ENCODE results near the gene PKP3. TPM values are rescaled to one million over a fixed set of nuclear protein-coding genes. Genes with fewer than 3 reads are reported as not detected.

PKP3 gene
- total and polyA plus RNA-seq, 8 donors = 26.3 to 356 (median 80.8) TPM

- H3K27me3 ChIP-seq = peaks cover 0 to 30% (median 10%) of the 10 kb centered on the region in 3 donors
- TF ChIP-seq EP300 (IDR thresholded peaks at IDR 0.05) = no peak
- no peak for TF ChIP-seq POLR2AphosphoS5 (IDR thresholded peaks at IDR 0.05)
- TF ChIP-seq CTCF (IDR thresholded peaks at IDR 0.05) = no peak
- TF ChIP-seq POLR2A (IDR thresholded peaks at IDR 0.05) = no peak
- WGBS, 5 donors = 77 to 91% (median 83%) methylated on average over 15 to 23 of the region's 23 CpGs
- no peaks in the 10 kb centered on the region for H3K36me3 ChIP-seq
- H3K4me3 ChIP-seq = no peak overlapping the region
- no peak for DNase-seq
- H3K27ac ChIP-seq = no peak overlapping the region
- H3K4me1 ChIP-seq = peaks cover 0 to 8% (median 3%) of the 10 kb centered on the region in 4 donors
- H3K9me3 ChIP-seq = no peaks in the 10 kb centered on the region
- intact Hi-C loops (cut with DNase I; ENCODE audit: low total_unique reads) = no loop called here
These were observed 20.1 kb upstream of the PKP3 start for GRCh38 chr11:373716-374551.

- peaks cover 0 to 2% (median 0%) of the 10 kb centered on the region in 4 donors for H3K4me1 ChIP-seq
- no peaks in the 10 kb centered on the region for H3K36me3 ChIP-seq
- intact Hi-C loops (cut with DNase I; ENCODE audit: low total_unique reads) = no loop called here
- H3K27me3 ChIP-seq = peaks cover 0 to 36% (median 6%) of the 10 kb centered on the region in 3 donors
- TF ChIP-seq CTCF (IDR thresholded peaks at IDR 0.05) = no peak
- no peak for TF ChIP-seq POLR2A (IDR thresholded peaks at IDR 0.05)
- no peak for TF ChIP-seq EP300 (IDR thresholded peaks at IDR 0.05)
- TF ChIP-seq POLR2AphosphoS5 (IDR thresholded peaks at IDR 0.05) = no peak
- no peak for DNase-seq
- H3K4me3 ChIP-seq = no peak overlapping the region
- H3K27ac ChIP-seq = no peak overlapping the region
- no peaks in the 10 kb centered on the region for H3K9me3 ChIP-seq
- WGBS, 5 donors = 89 to 91% (median 90%) methylated on average over 28 to 41 of the region's 41 CpGs
These were observed 18.7 kb upstream of the PKP3 start for GRCh38 chr11:375065-376025.

DNA sequence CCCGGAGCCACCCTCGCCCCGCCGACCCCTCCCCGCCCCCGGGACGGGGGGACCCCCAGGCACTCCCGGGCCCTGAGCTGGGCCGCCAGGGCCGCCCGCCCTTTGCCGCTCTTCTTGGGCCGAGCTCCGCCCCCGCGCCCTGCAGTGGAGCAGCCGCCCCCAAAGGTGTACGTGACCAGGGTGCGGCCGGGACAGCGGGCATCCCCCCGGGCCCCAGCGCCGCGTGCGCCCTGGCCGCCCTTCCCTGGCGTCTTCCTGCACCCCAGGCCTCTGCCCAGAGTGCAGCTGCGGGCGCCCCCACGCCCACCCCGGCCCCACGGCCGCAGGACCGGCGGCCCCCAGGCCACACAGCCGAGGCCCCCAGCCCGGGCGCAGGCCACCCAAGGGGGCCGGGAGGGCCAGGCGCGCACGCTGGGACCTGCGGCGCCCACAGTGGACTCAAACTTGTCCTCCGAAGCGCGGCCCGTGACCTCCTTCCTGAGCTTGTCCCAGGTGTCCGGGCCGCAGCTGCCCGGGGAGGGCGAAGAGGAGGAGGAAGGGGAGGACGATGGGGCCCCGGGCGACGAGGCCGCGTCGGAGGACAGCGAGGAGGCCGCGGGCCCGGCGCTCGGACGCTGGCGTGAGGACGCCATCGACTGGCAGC is 17.4 kb upstream of the PKP3 start:
- no peaks in the 10 kb centered on the region for H3K36me3 ChIP-seq
- no peak for TF ChIP-seq POLR2AphosphoS5 (IDR thresholded peaks at IDR 0.05)
- no peak for TF ChIP-seq POLR2A (IDR thresholded peaks at IDR 0.05)
- no peak for TF ChIP-seq EP300 (IDR thresholded peaks at IDR 0.05)
- no peak for TF ChIP-seq CTCF (IDR thresholded peaks at IDR 0.05)
- H3K4me1 ChIP-seq = no peaks in the 10 kb centered on the region
- DNase-seq = no peak
- H3K27ac ChIP-seq = no peak overlapping the region
- WGBS, 5 donors = 93 to 95% (median 94%) methylated on average over 41 to 70 of the region's 70 CpGs
- no peak overlapping the region for H3K4me3 ChIP-seq
- H3K27me3 ChIP-seq = peaks cover 0 to 27% (median 7%) of the 10 kb centered on the region in 3 donors
- intact Hi-C loops (cut with DNase I; ENCODE audit: low total_unique reads) = no loop called here
- H3K9me3 ChIP-seq = no peaks in the 10 kb centered on the region

Data from stomach (tissue), 9 donors.